RCC 7860 (cell line): ENCODE results near the gene FUT4.
"Not testable (repeated sequence)": the region's sequence is repeated elsewhere in the genome, so short reads cannot be mapped to it uniquely, and the experiment has no call there.

Source experiments
- DNase-seq: peaks from one replicate; pipeline ENCODE4 v3.0.0-alpha.2; 2015; ENCODE audit warnings: low spot score
- FAIRE-seq: peaks from 2 replicates; lab custom pipeline; 2012; peaks lifted over from hg19 to GRCh38; lab: Jason Lieb, UNC

Gene FUT4

DNA sequence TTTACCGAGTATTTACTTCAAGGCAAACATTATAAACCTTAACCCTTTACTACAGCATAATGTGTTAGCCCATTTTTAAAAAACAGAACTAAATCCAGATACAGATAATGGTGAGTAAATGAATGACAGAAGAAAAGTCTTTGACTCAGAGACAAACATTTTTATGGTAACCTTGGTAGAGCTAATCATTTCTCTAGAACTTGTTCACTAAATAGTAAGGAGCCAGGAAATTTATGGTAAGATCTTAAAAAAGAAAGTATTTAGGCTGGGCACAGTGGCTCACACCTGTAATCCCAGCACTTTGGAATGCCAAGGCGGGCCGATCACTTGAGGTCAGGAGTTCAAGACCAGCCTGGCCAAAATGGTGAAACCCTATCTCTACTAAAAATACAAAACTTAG lies 11.5 kb upstream of the FUT4 start:
- DNase-seq (no peak), FAIRE-seq (no peak)

DNA sequence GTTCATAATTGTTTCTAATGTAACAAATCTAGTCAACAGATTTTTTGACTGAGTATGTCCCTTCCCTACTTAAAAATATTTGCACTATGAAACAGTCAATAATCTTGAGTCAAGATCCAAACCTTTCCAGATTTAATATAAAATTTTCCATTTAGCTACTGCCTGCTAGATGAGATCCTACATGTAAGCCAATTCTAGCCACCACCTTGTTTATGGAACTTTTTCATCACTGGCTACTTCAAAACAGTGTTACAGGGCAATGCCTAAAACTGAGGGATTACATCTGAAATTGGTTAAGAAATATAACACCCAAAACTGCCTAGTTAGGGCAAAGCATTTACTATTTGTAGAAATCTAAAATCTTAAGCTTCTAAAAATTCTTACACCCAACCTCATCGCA lies 10.5 kb upstream of the FUT4 start:
- DNase-seq = no peak
- no peak for FAIRE-seq

DNA sequence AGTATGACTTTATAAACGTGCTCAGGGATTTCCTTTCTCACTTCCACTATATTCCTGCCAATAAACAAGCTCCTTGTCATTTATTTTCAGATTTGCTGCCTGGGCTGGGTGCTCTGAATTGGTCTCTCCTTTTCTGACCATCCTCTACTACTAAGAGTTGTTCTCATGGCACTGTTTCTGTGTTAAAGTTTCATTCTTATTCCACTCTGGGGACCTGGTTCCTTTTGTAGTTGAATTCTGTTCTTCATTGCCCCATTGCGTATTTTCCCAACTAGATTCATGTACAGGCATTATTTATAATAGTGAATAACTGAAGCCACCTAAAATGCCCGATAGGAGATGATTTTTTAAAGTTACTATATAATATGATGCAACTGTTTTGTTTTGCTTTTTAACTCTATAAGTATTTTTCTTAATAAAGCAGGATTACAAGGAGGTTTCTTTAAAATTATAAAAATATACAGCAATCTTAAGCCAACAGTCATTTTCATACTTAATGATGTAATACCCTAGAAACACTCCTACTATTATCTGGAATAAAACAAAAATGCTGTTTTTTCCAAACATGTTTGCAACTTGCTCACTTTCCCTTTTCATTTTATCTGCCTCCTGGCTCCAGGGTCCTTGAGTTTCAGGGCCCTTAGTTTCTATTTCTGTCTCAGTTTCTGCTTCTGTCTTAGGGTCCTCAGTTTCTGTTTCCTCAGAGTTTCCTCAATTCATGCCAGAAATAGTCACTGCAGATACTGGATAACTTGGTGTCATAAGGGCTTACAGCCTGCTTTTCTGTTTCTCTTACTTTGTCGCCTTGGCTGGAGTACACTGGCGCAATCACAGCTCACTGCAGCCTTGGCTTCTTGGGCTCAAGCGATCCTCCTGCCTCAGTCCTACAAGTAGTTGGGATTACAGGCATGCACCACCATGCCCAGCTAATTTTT lies 9.8 kb upstream of the FUT4 start:
- FAIRE-seq = no peak
- DNase-seq = no peak

DNA sequence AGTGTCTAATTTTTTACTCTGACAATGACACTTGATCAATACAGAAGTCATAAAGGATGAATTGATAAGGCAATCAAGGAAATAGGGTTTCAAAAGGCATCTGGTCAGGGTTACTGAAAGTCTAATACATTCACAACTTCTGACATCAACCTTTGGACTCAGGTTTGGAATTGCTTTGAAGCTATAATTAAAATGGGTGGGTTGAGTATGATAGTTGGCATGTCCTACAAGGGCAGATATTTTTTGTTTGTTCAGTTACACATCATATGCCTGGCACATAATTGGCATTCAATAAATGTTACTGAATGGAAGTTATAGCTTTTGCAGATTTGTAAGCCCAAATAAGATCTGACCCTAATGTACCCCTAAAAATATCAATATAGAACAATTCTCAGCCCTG lies 7.3 kb upstream of the FUT4 start:
- FAIRE-seq (no peak), DNase-seq (no peak)

DNA sequence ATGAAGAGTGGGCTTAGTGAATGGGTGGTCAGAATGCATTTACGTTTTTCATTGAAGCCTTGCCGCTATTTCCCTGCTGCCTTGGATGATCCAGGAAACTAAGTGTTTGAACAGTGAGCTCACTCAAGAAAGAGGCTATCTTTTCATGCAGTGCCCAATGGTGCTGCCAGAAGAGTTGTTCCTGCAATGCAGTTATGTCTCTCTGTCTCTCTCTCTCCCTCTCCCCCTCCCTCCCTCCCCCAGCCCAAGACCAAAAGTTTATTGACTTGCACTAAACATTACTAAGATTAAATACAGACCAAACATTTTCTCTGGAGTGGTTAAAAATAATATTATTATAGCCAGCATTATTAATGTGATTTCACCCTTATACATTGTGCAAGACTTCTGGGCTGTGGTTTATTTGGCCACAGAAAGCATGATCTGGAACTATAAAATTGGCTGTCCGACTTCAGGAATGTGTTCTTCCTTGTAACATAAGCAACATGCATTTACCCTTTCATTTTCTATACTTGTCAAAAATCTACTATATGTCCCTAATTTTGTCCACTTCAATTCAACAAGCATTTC lies 6.6 kb upstream of the FUT4 start:
- no peak for DNase-seq
- no peak for FAIRE-seq

DNA sequence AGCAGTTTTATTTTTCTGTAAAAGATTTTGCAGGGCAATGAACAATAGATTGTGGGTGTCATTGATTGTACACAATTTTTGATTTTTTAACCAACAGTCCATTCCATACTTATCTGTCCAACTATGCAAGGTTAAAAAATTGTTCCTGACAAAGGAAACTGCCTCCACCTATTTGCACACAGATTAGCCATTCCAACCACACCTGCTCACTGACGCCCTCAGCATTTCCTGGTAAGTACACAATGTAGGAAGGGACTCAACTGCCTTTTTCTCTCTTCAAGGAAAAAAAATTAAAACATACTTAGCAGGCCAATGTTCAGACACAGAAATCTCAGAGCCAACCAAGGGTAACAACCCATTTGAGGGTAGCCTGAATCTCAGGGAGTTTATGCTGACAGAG lies 4.3 kb upstream of the FUT4 start:
- DNase-seq (no peak), FAIRE-seq (no peak)

DNA sequence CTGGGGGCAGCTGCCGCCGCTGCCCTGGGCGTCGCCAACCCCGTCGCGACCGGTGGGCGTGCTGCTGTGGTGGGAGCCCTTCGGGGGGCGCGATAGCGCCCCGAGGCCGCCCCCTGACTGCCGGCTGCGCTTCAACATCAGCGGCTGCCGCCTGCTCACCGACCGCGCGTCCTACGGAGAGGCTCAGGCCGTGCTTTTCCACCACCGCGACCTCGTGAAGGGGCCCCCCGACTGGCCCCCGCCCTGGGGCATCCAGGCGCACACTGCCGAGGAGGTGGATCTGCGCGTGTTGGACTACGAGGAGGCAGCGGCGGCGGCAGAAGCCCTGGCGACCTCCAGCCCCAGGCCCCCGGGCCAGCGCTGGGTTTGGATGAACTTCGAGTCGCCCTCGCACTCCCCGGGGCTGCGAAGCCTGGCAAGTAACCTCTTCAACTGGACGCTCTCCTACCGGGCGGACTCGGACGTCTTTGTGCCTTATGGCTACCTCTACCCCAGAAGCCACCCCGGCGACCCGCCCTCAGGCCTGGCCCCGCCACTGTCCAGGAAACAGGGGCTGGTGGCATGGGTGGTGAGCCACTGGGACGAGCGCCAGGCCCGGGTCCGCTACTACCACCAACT lies 1.0 kb downstream of the FUT4 start:
- DNase-seq = peak; percentile 18

DNA sequence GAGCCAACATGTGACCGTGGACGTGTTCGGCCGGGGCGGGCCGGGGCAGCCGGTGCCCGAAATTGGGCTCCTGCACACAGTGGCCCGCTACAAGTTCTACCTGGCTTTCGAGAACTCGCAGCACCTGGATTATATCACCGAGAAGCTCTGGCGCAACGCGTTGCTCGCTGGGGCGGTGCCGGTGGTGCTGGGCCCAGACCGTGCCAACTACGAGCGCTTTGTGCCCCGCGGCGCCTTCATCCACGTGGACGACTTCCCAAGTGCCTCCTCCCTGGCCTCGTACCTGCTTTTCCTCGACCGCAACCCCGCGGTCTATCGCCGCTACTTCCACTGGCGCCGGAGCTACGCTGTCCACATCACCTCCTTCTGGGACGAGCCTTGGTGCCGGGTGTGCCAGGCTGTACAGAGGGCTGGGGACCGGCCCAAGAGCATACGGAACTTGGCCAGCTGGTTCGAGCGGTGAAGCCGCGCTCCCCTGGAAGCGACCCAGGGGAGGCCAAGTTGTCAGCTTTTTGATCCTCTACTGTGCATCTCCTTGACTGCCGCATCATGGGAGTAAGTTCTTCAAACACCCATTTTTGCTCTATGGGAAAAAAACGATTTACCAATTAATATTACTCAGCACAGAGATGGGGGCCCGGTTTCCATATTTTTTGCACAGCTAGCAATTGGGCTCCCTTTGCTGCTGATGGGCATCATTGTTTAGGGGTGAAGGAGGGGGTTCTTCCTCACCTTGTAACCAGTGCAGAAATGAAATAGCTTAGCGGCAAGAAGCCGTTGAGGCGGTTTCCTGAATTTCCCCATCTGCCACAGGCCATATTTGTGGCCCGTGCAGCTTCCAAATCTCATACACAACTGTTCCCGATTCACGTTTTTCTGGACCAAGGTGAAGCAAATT lies 1.8 kb downstream of the FUT4 start:
- peak; percentile 8 for DNase-seq

More for the DNA sequence above, 1.0 kb downstream of the FUT4 start:
- no peak for FAIRE-seq

DNA sequence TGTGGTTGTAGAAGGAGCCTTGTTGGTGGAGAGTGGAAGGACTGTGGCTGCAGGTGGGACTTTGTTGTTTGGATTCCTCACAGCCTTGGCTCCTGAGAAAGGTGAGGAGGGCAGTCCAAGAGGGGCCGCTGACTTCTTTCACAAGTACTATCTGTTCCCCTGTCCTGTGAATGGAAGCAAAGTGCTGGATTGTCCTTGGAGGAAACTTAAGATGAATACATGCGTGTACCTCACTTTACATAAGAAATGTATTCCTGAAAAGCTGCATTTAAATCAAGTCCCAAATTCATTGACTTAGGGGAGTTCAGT lies 2.4 kb downstream of the FUT4 start:
- DNase-seq (no peak), FAIRE-seq (no peak)

More for the DNA sequence above, 1.8 kb downstream of the FUT4 start:
- no peak for FAIRE-seq

DNA sequence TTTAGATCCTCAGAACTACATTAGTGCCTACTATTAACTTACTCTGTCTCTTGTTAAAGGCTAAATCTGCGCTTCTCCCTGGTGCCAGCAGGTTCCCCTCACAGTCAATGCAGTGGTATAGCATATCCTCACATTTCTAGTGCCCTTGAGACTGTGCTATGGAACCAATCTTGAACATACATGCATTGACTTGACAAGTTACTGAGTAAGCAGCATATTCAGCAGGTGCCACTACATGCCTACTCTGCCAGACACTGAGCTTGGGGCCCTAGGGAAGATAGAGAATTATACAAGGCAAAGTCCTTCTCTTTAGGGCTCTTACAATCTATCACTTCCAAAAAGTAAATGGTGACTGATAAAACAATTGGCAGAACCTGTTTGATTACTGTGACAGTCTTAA lies 3.2 kb downstream of the FUT4 start:
- FAIRE-seq (no peak), DNase-seq (no peak)

DNA sequence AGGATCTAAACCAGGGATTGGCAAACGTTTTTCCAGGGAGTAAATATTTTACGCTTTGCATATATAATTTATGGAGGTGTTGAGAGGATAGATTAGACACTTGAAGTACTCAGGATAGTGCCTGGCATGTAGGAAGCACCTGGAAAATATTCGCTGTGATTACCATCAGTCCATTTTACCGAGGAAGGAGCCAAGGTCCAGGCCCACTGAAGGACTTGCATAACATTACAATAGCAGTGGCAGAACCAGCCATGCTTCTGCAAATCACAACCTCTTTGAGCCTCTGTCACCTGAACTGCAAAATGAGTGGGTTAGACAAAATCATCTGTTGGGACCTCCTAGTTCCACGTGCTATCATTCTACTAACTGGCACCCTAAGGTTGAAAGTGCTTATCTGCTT lies 5.4 kb downstream of the FUT4 start:
- DNase-seq = no peak
- FAIRE-seq = no peak

DNA sequence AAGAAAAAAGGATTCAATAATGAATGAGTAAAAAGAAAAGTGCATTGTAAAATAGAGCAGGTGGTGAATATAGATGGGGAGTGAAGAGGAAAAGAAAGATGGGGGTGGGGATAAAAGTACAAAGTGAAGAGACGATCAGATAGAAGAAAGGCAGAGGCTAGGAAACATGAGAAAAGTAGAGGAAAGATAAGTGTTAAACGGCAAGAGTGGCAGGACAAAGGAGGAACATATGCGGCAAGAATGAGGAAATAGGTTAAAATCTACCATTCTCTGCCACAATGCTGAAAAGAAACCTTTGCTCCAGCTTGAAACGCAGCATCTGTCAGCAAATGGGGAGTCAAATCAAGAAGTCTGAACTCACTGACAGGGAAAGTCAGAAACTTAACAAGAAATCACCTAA lies 6.8 kb downstream of the FUT4 start:
- no peak for DNase-seq
- no peak for FAIRE-seq

DNA sequence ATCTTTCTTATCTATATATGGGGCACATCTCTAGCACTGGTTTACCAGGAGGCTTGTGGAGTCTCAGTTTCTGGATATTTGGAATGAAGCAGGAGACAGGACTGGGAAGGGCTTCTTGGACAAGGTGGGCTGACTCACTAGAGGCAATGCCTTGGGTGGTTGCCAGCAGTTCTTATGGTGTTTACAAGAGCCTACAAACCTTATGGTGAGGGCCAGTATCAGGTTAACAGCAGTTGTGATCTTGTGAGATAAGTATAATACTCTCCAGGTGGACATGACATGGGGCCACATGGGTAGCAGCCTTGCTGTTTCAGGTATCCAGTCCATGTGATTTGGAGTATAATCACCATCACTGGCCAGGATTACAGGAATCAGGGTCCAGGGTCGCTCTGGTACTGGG lies 10.2 kb downstream of the FUT4 start:
- DNase-seq = no peak

DNA sequence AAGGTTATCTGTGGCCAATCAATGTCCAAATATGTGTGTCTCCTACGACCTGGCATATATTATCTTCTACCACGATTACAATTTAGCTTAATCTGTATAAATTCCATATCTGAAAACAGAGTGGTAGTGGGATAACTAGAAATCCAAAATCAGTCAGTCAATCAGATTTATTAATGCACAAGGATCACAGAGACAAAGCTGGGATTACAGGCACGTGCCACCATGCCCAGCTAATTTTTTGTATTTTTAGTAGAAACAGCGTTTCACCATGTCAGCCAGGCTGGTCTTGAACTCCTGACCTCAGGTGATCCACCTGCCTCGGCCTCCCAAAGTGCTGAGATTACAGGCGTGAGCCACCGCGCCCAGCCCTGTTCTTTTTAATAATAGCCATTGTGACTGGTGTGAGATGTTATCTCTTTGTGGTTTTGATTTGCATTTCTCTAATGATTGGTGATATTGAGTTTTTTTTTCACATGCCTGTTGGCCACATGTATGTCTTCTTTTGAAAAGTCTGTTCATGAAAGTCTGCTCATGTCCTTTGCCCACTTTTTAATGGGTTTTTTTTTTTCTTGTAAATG lies 12.1 kb downstream of the FUT4 start:
- not testable (repeated sequence) for FAIRE-seq, DNase-seq

More for the DNA sequence above, 10.2 kb downstream of the FUT4 start:
- FAIRE-seq = no peak

DNA sequence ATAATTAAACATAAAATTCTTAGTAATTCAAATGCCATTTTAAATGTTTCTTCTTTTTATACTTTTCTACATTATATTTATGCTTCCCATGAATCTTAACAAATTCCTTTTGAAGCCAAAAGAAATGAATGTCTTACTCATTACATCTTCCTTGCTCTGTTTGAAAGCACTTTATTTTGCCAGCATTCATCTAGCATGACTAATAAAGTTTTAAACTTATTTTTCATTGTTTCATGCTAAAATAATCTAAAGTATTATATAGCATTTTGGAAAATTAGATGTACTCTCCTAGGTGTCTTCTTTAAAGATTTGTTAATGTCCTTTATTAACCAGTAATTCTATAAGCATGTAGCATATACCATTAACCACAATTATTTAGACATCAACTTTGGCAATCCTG lies 13.7 kb downstream of the FUT4 start:
- FAIRE-seq (no peak), DNase-seq (no peak)

DNA sequence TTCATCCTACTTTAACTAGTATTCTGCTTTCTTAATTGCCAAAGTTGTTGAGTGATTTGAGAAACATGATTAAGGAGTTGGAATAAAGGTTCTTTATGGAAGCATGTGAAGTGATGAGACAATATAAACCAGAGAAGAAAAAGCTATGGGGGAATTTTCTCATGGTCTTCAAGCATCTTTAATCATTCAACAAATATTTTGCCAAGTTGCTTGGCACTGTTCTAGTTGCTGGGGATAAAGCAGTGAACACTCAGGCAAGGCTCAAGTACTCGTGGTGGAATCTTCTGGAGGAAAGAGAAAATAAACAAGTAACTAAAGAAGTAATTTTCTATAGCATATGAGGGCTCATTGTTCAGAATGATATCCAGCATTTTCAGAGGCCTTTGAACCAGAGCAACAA lies 14.3 kb downstream of the FUT4 start:
- DNase-seq (no peak), FAIRE-seq (no peak)

DNA sequence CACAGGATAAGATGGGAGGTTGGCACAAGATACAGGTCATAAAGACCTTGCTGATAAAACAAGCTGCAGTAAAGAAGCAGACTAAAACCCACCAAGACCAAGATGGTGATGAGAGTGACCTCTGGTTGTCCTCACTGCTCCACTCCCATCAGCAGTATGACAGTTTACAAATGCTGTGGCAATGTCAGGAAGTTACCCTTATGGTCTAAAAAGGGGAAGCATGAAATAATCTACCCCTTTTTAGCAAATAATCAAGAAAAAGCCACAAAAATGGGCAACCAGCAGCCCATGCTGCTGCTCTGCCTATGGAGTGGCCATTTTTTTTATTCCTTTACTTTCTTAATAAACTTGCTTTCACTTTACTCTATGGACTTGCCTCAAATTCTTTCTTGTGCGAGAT lies 14.7 kb downstream of the FUT4 start:
- DNase-seq (no peak), FAIRE-seq (no peak)

DNA sequence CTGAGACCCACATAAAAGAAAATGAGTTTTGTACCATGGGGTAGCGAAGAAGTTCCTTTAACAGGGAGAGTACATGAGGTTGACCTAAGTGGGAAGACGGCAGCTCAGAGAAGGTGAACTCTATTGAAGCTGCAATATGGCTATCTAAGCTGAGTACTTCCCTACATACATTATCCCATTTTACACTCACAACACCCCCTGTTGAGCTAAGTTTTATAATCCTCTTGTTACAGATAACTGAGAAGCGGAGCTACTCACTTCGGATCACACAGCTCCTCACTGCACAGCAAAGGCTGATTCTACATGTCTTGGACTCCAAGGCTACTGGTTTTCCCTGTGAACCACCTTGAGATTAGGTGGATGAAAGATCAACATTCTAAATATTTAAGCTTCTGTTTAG lies 15.2 kb downstream of the FUT4 start:
- FAIRE-seq (no peak), DNase-seq (no peak)

DNA sequence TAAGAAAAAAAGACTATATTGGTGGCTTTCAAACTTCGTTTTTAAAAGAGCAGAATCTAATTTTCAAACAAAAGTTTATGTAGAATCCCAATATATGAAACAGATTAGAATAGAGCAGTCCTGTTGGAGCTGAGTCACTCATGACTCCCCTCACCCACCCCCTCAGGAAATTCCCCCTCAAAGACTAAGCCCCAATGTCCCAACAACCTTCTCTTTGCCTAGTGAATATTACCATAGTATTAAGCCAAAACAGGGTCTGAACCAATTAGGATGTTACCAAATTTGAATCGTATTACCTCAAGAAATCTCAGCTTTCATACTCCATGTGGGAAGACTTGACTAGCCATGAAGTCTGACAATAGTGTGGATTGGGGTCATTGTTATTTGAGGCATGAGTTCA lies 15.6 kb downstream of the FUT4 start:
- DNase-seq (no peak), FAIRE-seq (no peak)

DNA sequence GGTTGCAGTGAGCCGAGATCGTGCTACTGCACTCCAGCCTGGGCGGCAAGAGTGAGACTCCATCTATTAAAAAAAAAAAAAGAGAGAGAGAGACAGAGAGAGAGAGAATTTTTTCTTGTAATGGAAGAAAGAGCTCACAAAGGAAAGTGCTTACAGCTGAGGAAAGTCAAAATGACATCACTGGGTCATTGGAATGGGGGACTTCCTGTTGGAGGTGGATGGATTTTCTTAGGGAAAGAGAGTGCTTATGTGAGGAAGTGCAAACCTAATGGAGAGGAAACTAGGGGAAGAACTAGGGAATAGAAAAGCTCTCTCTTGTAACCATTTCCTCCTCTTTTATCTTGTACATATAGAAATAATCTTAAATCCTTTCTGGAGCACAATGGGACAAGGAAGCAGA lies 17.1 kb downstream of the FUT4 start:
- no peak for FAIRE-seq

More for the DNA sequence above, 17.1 kb downstream of the FUT4 start:
- DNase-seq = no peak
